GM18499 (cell line): ENCODE measurements around the gene MGAT5B.
"Not testable (repeated sequence)": the region's sequence is repeated elsewhere in the genome, so short reads cannot be mapped to it uniquely, and the experiment has no call there.

ENCODE experiments used
- ATAC-seq: cut with Tn5 transposase; IDR thresholded peaks from one replicate; pipeline ENCODE4 v1.9.1; 2021; ENCODE audit warnings: moderate number of reproducible peaks; ENCODE audit not compliant: insufficient read depth, unreplicated experiment

MGAT5B gene

GRCh38 chr17:76868176-76868668 lies at the start of gene MGAT5B:
Gene MGAT5B, plus strand, starts transcription at chr17:76868404. Its CDS starts 626 bp downstream, at chr17:76869030.
- ATAC-seq: no peak

GRCh38 chr17:76820039-76820438 lies 48.2 kb upstream of the MGAT5B start:
- no peak for ATAC-seq

- ATAC-seq: no peak
These were observed 47.6 kb upstream of the MGAT5B start for GRCh38 chr17:76820561-76820960.

- no peak for ATAC-seq
These were observed 45.9 kb upstream of the MGAT5B start for GRCh38 chr17:76822184-76822778.

GRCh38 chr17:76824093-76824492 lies 44.1 kb upstream of the MGAT5B start:
- ATAC-seq: no peak

- ATAC-seq: no peak
These were observed 41.7 kb upstream of the MGAT5B start for GRCh38 chr17:76826330-76827068.

- ATAC-seq: no peak
These were observed 40.5 kb upstream of the MGAT5B start for GRCh38 chr17:76827736-76828135.

GRCh38 chr17:76830987-76831715 lies 37.1 kb upstream of the MGAT5B start:
- ATAC-seq: no peak

- no peak for ATAC-seq
These were observed 35.1 kb upstream of the MGAT5B start for GRCh38 chr17:76833034-76833644.

GRCh38 chr17:76833747-76834146 lies 34.5 kb upstream of the MGAT5B start:
- ATAC-seq: no peak

- ATAC-seq: no peak
These were observed 33.3 kb upstream of the MGAT5B start for GRCh38 chr17:76834870-76835269.

- ATAC-seq: no peak
These were observed 27.8 kb upstream of the MGAT5B start for GRCh38 chr17:76840443-76840767.

GRCh38 chr17:76840884-76841775 lies 27.1 kb upstream of the MGAT5B start:
- ATAC-seq: no peak

GRCh38 chr17:76841776-76842405 lies 26.3 kb upstream of the MGAT5B start:
- ATAC-seq: no peak

- ATAC-seq: not testable (repeated sequence)
These were observed 25.1 kb upstream of the MGAT5B start for GRCh38 chr17:76843068-76843467.

GRCh38 chr17:76843703-76844484 lies 24.3 kb upstream of the MGAT5B start:
- ATAC-seq: no peak

- ATAC-seq: no peak
These were observed 23.7 kb upstream of the MGAT5B start for GRCh38 chr17:76844485-76844829.

- no peak for ATAC-seq
These were observed 23.4 kb upstream of the MGAT5B start for GRCh38 chr17:76844846-76845245.

- no peak for ATAC-seq
These were observed 22.6 kb upstream of the MGAT5B start for GRCh38 chr17:76845541-76846017.
